B cell (primary cell): ENCODE data around the gene FKBP2. TPM values are rescaled to one million over a fixed set of nuclear protein-coding genes. Genes with fewer than 3 reads are reported as not detected.

Source experiments
- ATAC-seq: fragments of 200-7000 bp; cut with Tn5 transposase; one replicate; pipeline ENCODE4 v1.10.0; 2021; ENCODE audit warnings: low read depth, mild to moderate bottlenecking, moderate number of reproducible peaks, moderate library complexity
- CTCF ChIA-PET: fragments of 350-600 bp; sonication (Branson Sonifier 250); formaldehyde crosslinking; loops from one replicate; lab custom pipeline; 2021; ENCODE audit warnings: antibody characterized with exemption, inconsistent platforms; lab: Charles Lee
- POLR2A ChIA-PET: fragments of 350-600 bp; sonication (Branson Sonifier 250); formaldehyde crosslinking; loops from one replicate; lab custom pipeline; 2021; ENCODE audit warnings: antibody characterized with exemption; lab: Charles Lee
- DNase-seq: peaks from one replicate; pipeline ENCODE4 v3.0.0; 2013
- H2AFZ ChIP-seq: 2 replicates; pipeline ENCODE4 v1.6.1; 2012; ENCODE audit warnings: mild to moderate bottlenecking, low read depth, low read length; ENCODE audit not compliant: insufficient read depth, poor library complexity, severe bottlenecking
- H3K27ac ChIP-seq, 2 donors: 1 replicate in 1 of 2; 2 replicates in 1 of 2; pipeline ENCODE4 v1.5.1; 2012 to 2013; ENCODE audit warnings: low read length in 2 of 2, mild to moderate bottlenecking in 2 of 2, moderate library complexity in 1 of 2
- H3K27me3 ChIP-seq, 4 experiments: fragments of 200-600 bp in 1 of 4; sonication (generic) in 1 of 4; replicated peaks in 1 of 4; 1 replicate in 2 of 4; 2 replicates in 2 of 4; pipeline versions ENCODE4 v1.6.1 to v1.7.0; 2013 to 2016; ENCODE audit warnings: low read length in 3 of 4, mild to moderate bottlenecking in 2 of 4, mixed read lengths in 1 of 4, moderate library complexity in 1 of 4; ENCODE audit not compliant: insufficient read depth in 4 of 4, control insufficient read depth in 3 of 4; ENCODE audit errors: control extremely low read depth in 1 of 4
- H3K36me3 ChIP-seq, 2 experiments: replicated peaks in 1 of 2; 1 replicate in 1 of 2; 2 replicates in 1 of 2; pipeline versions ENCODE4 v1.6.1 to v1.7.1; 2013; ENCODE audit warnings: low read length in 1 of 2; ENCODE audit not compliant: insufficient read depth in 2 of 2, control insufficient read depth in 1 of 2; ENCODE audit errors: control extremely low read depth in 1 of 2, extremely low read depth in 1 of 2
- H3K4me1 ChIP-seq, 2 donors: fragments of 200-600 bp in 1 of 2; sonication (generic) in 1 of 2; 1 replicate in 1 of 2; 2 replicates in 1 of 2; pipeline versions ENCODE4 v1.5.1 to v1.6.1; 2013 to 2017; ENCODE audit warnings: low read length in 2 of 2; ENCODE audit not compliant: control insufficient read depth in 2 of 2, insufficient read depth in 2 of 2
- H3K4me2 ChIP-seq: replicated peaks from 2 replicates; pipeline ENCODE3; 2012; ENCODE audit warnings: mild to moderate bottlenecking, low read depth, low read length; ENCODE audit not compliant: poor library complexity, severe bottlenecking
- H3K4me3 ChIP-seq, 5 experiments: fragments of 200-600 bp in 1 of 5; sonication (generic) in 1 of 5; 1 replicate in 3 of 5; 2 replicates in 2 of 5; pipeline versions ENCODE4 v1.5.1 to v1.7.0; 2011 to 2016; ENCODE audit warnings: low read length in 4 of 5, mild to moderate bottlenecking in 4 of 5, low read depth in 2 of 5, control low read depth in 1 of 5, moderate library complexity in 1 of 5; ENCODE audit not compliant: insufficient read depth in 1 of 5; ENCODE audit errors: control extremely low read depth in 1 of 5, extremely low read depth in 1 of 5
- H3K79me2 ChIP-seq: fragments of 200-600 bp; sonication (generic); one replicate; pipeline ENCODE4 v1.6.0; 2016; ENCODE audit warnings: low read length; ENCODE audit not compliant: control insufficient read depth, insufficient read depth
- H3K9ac ChIP-seq: fragments of 200-600 bp; sonication (generic); 2 replicates; pipeline ENCODE4 v1.6.1; 2017; ENCODE audit warnings: mild to moderate bottlenecking, low read length, moderate library complexity
- H3K9me3 ChIP-seq, 3 donors: one replicate each; pipeline versions ENCODE4 v1.6.1 to v1.7.1; 2013; ENCODE audit warnings: low read length in 2 of 3; ENCODE audit not compliant: control insufficient read depth in 2 of 3, insufficient read depth in 1 of 3; ENCODE audit errors: control extremely low read depth in 1 of 3
- H4K20me1 ChIP-seq: 2 replicates; pipeline ENCODE4 v1.6.0; 2012; ENCODE audit warnings: mild to moderate bottlenecking, low read length; ENCODE audit not compliant: insufficient read depth, control insufficient read depth, poor library complexity, severe bottlenecking
- H3K27ac Mint-ChIP-seq: one replicate; pipeline ENCODE4 v1.8.0; 2021; ENCODE audit warnings: mixed read lengths
- H3K27me3 Mint-ChIP-seq: one replicate; pipeline ENCODE4 v1.8.0; 2021; ENCODE audit warnings: mixed read lengths
- H3K4me1 Mint-ChIP-seq: one replicate; pipeline ENCODE4 v1.8.0; 2021; ENCODE audit warnings: mixed read lengths
- H3K4me3 Mint-ChIP-seq: one replicate; pipeline ENCODE4 v1.8.0; 2021; ENCODE audit warnings: mixed read lengths
- H3K9me3 Mint-ChIP-seq: one replicate; pipeline ENCODE4 v1.8.0; 2022; ENCODE audit warnings: mixed read lengths; ENCODE audit not compliant: insufficient read depth
- CTCF ChIP-seq: fragments of 200-600 bp; IDR thresholded peaks from one replicate; pipeline ENCODE4 v1.8.0; 2022; ENCODE audit warnings: antibody characterized with exemption, mild to moderate bottlenecking
- EZH2 ChIP-seq: IDR thresholded peaks from 2 replicates; pipeline ENCODE4 v1.6.1; 2012; ENCODE audit warnings: borderline replicate concordance, low read depth, mild to moderate bottlenecking, moderate library complexity, low read length; ENCODE audit not compliant: insufficient read depth, poor library complexity, severe bottlenecking
- WGBS: methylation state at CpG from one replicate; pipeline ENCODE4 v1.1.5; 2013; ENCODE audit warnings: missing lambda C conversion rate; ENCODE audit not compliant: insufficient coverage; 5-methylcytosine and 5-hydroxymethylcytosine counted together
- intact Hi-C: fragments of 100-400 bp; cut with micrococcal nuclease; formaldehyde crosslinking; loops from one replicate; pipeline ENCODE4 v1.10.0; 2022
- polyA plus RNA-seq: library from polyadenylated mRNA; depleted of rRNA; stranded (reverse); fragments of >200 nt; gene quantifications from 2 replicates; pipeline ENCODE4 v1.2.3, GENCODE V29; 2012
- total RNA-seq, 2 donors: library from RNA; stranded (reverse); fragments of 120-200 nt in 1 of 2; gene quantifications; 1 replicate in 1 of 2; 2 replicates in 1 of 2; pipeline versions ENCODE4 v1.2.3 to v1.2.4, GENCODE V29; 2013 to 2022

The FKBP2 gene
- total and polyA plus RNA-seq, 2 donors (not counting 1 experiment from before 2014, with no cell fraction given) = 23.7 to 38.2 TPM

DNA sequence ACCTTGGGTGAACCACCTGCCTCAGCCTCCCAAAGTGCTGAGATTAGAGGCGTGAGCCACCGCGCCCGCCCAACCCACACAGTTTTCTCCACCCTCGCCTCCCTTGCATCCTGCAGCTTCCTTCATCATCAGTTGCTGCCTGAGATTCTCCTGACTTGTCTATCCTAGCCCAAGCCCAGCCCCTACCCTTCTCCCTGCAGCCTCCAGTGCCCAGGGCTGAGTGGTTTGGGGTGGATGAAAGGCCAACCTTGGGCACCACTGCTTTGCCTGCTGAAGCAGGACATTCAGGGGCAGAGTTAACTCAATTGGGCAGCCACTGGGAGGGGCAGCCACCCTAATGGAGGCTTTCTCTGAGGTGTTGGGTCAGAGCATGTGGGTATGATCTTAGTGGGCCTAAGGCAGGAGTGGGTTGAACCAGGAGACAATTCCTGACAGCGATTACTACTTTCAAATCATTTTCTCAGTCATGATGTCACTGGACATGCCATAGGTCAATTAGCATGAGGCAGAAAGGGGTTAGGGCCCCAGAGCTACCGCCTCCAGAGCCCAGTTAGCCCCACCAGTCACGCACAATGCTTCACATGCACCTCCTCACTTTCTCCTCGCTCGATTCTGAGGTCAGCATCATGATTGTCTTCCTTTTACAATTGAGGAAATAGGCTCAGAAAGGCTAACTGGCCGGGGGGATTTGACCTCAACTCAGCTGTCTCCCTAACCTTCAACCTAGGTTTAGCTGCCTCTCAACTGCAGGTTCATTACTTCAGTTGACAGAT, 1.0 kb upstream of the FKBP2 start:
- peak overlapping the region in 4 of 5 experiments; percentile 76 to 91 (median 83) for H3K4me3 ChIP-seq
- ATAC-seq = no peak
- TF ChIP-seq CTCF (no peak), EZH2 (no peak)
- peak overlapping the region; percentile 47 for H2AFZ ChIP-seq
- POLR2A ChIA-PET = interaction anchor here (0.6 to 1.3 kb wide), 5 partner anchors 13 to 265 kb away, joined by 3 to 4 read pairs (median 3); partner anchors contain the start of genes COX8A, NUDT22 and TRPT1
- WGBS = 69% methylated on average over 7 of the region's 11 CpGs
- Mint-ChIP-seq H3K4me3 (peak overlapping the region; percentile 91), H3K27me3 (no peaks in the 10 kb centered on the region), H3K27ac (peak overlapping the region; percentile 97), H3K9me3 (no peaks in the 10 kb centered on the region), H3K4me1 (peaks cover 63% of the 10 kb centered on the region)
- intact Hi-C loops = loop anchor here (1.0 to 2.0 kb wide), 3 partner anchors 14 to 53 kb away; partner anchors contain the start of genes BAD, GPR137, NUDT22 and STIP1
- no peaks in the 10 kb centered on the region for H3K27me3 ChIP-seq
- peak; percentile 84 for DNase-seq
- peaks cover 0 to 38% of the 10 kb centered on the region in 2 experiments for H3K36me3 ChIP-seq
- H3K4me1 ChIP-seq = peaks cover 29 to 62% of the 10 kb centered on the region in 2 donors
- peak overlapping the region; percentile 98 for H3K27ac ChIP-seq
- H3K79me2 ChIP-seq = peaks cover 25% of the 10 kb centered on the region
- H3K9ac ChIP-seq = peak overlapping the region; percentile 81
- H4K20me1 ChIP-seq = peaks cover 20% of the 10 kb centered on the region
- peak overlapping the region; percentile 99 for H3K4me2 ChIP-seq
- CTCF ChIA-PET = no interaction called here
- no peaks in the 10 kb centered on the region for H3K9me3 ChIP-seq

DNA sequence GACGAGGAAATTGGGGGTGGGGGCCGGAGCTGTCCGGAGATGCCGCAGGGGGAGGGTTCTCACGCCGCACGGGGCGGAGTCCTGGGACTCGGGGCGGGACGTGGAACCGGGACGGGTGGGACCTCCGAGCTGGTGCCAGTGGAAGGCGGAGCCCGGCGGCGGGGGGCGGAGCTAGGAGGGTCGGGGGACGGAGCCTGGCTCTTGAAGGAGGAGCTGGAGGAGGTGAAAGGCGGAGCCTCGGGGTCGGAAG, 271 bp downstream of the FKBP2 start:
- DNase-seq = peak; percentile 100
- CTCF ChIA-PET = interaction anchor here (1.0 to 1.5 kb wide), 7 partner anchors 9 to 76 kb away, joined by 3 to 16 read pairs (median 7); partner anchors contain the start of genes ESRRA, FERMT3, NUDT22 and PRDX5
- Histone ChIP-seq H3K4me1 (peaks cover 28 to 63% of the 10 kb centered on the region in 2 donors), H3K4me3 (peak overlapping the region in 4 of 5 experiments; percentile 76 to 91 (median 83)), H3K4me2 (peak overlapping the region; percentile 99), H3K9me3 (no peaks in the 10 kb centered on the region), H3K27me3 (no peaks in the 10 kb centered on the region), H3K36me3 (peaks cover 0 to 34% of the 10 kb centered on the region in 2 experiments), H4K20me1 (peaks cover 7% of the 10 kb centered on the region), H2AFZ (peak overlapping the region; percentile 74), H3K79me2 (peaks cover 12% of the 10 kb centered on the region), H3K27ac (peak overlapping the region; percentile 98), H3K9ac (peak overlapping the region; percentile 81)
- WGBS = under 1% methylated on average over 24 of the region's 24 CpGs
- Mint-ChIP-seq H3K4me1 (peaks cover 65% of the 10 kb centered on the region), H3K9me3 (no peaks in the 10 kb centered on the region), H3K27me3 (no peaks in the 10 kb centered on the region), H3K4me3 (peak overlapping the region; percentile 91), H3K27ac (peak overlapping the region; percentile 97)
- intact Hi-C loops = loop anchor here (1.0 to 2.0 kb wide), 6 partner anchors 11 to 64 kb away; partner anchors contain the start of genes BAD, DNAJC4, ESRRA and FERMT3
- TF ChIP-seq CTCF (no peak), EZH2 (no peak)
- ATAC-seq = peak; percentile 82
- POLR2A ChIA-PET = interaction anchor here (0.6 to 1.4 kb wide), 15 partner anchors 9 to 627 kb away, joined by 3 to 11 read pairs (median 5); partner anchors contain the start of genes DNAJC4, ESRRA, GPR137 and NUDT22
